HG03565 (cell line): ENCODE data around the gene LAMC3.
"Not testable (repeated sequence)": the region's sequence is repeated elsewhere in the genome, so short reads cannot be mapped to it uniquely, and the experiment has no call there.

Source experiments
- ATAC-seq: cut with Tn5 transposase; IDR thresholded peaks from one replicate; pipeline ENCODE4 v1.9.1; 2021; ENCODE audit warnings: mild to moderate bottlenecking, moderate library complexity; ENCODE audit not compliant: unreplicated experiment

The LAMC3 gene

GRCh38 chr9:131095666-131096268 is 86.8 kb downstream of the LAMC3 start:
- ATAC-seq: no peak

- ATAC-seq: no peak
Measured at GRCh38 chr9:131096269-131097125, 87.5 kb downstream of the LAMC3 start, which contains the start of gene AIF1L. Gene AIF1L (plus strand): TSS chr9:131096531. CDS start chr9:131096630, 99 bp downstream.

GRCh38 chr9:131097126-131097947 is 88.4 kb downstream of the LAMC3 start:
- no peak for ATAC-seq

GRCh38 chr9:131097948-131098278 is 88.9 kb downstream of the LAMC3 start:
- ATAC-seq: no peak

GRCh38 chr9:131098391-131099101 is 89.6 kb downstream of the LAMC3 start:
- ATAC-seq: no peak

GRCh38 chr9:131099102-131099606 is 90.2 kb downstream of the LAMC3 start:
- ATAC-seq: no peak

GRCh38 chr9:131099845-131100244 is 90.9 kb downstream of the LAMC3 start:
- ATAC-seq: not testable (repeated sequence)

GRCh38 chr9:131100445-131100844 is 91.5 kb downstream of the LAMC3 start:
- no peak for ATAC-seq

GRCh38 chr9:131101207-131101964 is 92.4 kb downstream of the LAMC3 start:
- ATAC-seq: no peak

- ATAC-seq: no peak
Measured at GRCh38 chr9:131103024-131103423, 94.0 kb downstream of the LAMC3 start.

GRCh38 chr9:131103535-131103934 is 94.6 kb downstream of the LAMC3 start:
- ATAC-seq: no peak

- ATAC-seq: no peak
Measured at GRCh38 chr9:131104016-131104740, 95.2 kb downstream of the LAMC3 start.

GRCh38 chr9:131105952-131106351 is 97.0 kb downstream of the LAMC3 start:
- ATAC-seq: no peak

GRCh38 chr9:131107760-131108159 is 98.8 kb downstream of the LAMC3 start:
- ATAC-seq: no peak

- ATAC-seq: no peak
Measured at GRCh38 chr9:131111186-131111853, 102.3 kb downstream of the LAMC3 start.

GRCh38 chr9:131111854-131112311 is 102.9 kb downstream of the LAMC3 start:
- ATAC-seq: no peak

- no peak for ATAC-seq
Measured at GRCh38 chr9:131112374-131113154, 103.6 kb downstream of the LAMC3 start.

GRCh38 chr9:131113655-131114054 is 104.7 kb downstream of the LAMC3 start:
- ATAC-seq: no peak
